ENCODE measurements around the gene GUCA2A. TPM values are rescaled to one million over a fixed set of nuclear protein-coding genes. Genes with fewer than 3 reads are reported as not detected.

GUCA2A gene
- total RNA-seq, 2 donors from 2014 or later, result 195 to 959 TPM

DNA sequence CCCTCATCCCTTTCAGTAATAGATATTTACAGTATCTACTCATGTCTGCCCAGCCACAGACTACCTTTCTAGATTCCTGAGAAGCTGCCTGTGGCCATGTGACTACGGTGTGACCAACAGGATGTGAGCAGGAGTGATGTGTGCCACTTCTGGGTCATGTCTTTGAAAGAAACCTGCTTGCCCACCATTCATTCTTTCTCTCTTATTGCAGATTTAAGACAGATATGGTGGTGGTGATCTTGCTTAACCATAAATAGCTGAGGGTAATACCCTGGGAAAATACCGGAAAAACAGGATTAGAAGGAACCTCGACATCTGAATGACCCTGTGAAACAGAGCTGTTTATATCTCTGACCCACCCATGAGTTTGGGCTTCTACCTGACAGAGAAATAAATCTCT is 41.6 kb upstream of the GUCA2A start:
- intact Hi-C loops (cut with DNase I), result no loop called here
- H3K4me1 ChIP-seq, result peaks cover 4% of the 10 kb centered on the region
- TF ChIP-seq, protein P1, sequence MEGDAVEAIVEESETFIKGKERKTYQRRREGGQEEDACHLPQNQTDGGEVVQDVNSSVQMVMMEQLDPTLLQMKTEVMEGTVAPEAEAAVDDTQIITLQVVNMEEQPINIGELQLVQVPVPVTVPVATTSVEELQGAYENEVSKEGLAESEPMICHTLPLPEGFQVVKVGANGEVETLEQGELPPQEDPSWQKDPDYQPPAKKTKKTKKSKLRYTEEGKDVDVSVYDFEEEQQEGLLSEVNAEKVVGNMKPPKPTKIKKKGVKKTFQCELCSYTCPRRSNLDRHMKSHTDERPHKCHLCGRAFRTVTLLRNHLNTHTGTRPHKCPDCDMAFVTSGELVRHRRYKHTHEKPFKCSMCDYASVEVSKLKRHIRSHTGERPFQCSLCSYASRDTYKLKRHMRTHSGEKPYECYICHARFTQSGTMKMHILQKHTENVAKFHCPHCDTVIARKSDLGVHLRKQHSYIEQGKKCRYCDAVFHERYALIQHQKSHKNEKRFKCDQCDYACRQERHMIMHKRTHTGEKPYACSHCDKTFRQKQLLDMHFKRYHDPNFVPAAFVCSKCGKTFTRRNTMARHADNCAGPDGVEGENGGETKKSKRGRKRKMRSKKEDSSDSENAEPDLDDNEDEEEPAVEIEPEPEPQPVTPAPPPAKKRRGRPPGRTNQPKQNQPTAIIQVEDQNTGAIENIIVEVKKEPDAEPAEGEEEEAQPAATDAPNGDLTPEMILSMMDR (IDR thresholded peaks at IDR 0.05), result no peak
- no peak overlapping the region for H3K4me3 ChIP-seq
- no peak overlapping the region for H3K27ac ChIP-seq
- DNase-seq, result no peak
- no peak overlapping the region for H3K9ac ChIP-seq (ENCODE audit: low read depth in 2 of 2, low read length in 2 of 2)
- no peaks in the 10 kb centered on the region for H3K27me3 ChIP-seq
- H3K9me3 ChIP-seq, result no peaks in the 10 kb centered on the region
- no peaks in the 10 kb centered on the region for H3K36me3 ChIP-seq

DNA sequence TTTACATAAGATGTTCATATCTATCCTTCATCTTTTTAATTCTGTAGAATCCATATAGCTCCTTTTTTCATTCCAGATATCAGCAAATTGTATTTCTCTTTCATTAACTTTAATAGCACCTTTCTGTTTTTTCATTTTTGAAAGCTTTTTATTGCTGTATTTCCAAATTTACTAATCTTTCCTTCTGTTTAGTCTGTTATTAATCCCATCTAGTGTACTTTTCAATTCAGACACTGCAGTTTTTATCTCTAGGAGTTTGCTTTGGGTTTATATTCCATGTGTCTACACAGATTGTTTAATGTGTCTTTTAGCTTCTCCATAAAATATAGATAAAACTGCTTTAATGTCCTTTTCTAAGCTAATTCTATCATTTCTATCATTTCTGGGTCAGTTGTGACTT is 37.4 kb upstream of the GUCA2A start:
- intact Hi-C loops (cut with DNase I), result no loop called here
- DNase-seq, result no peak
- no peaks in the 10 kb centered on the region for H3K36me3 ChIP-seq
- H3K9me3 ChIP-seq, result no peaks in the 10 kb centered on the region
- TF ChIP-seq, protein P1 (IDR thresholded peaks at IDR 0.05), result no peak
- no peaks in the 10 kb centered on the region for H3K27me3 ChIP-seq
- no peak overlapping the region for H3K4me3 ChIP-seq
- H3K27ac ChIP-seq, result no peak overlapping the region
- no peak overlapping the region for H3K9ac ChIP-seq (ENCODE audit: low read depth in 2 of 2, low read length in 2 of 2)
- no peaks in the 10 kb centered on the region for H3K4me1 ChIP-seq

DNA sequence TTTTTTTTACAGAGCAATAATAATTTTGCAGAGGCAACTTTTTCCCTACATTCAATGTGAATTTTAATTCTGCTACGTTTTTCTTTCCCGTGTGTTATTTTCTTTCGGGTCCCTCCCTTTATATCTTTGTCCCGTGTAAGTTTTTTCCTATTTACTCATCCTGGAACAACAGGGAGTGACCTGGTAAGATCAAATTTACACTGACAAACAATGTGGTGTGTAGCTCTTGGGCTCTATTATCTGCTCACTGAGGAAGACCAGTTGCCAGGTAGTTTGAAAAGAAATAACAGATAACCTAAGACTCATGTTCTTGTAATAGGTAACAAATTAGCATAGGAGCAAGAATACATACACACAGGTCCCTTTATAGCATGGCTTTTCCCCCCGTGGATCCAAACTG is 33.7 kb upstream of the GUCA2A start:
- DNase-seq, result no peak
- Histone ChIP-seq H3K4me3 (no peak overlapping the region), H3K36me3 (no peaks in the 10 kb centered on the region), H3K27ac (no peak overlapping the region), H3K4me1 (no peaks in the 10 kb centered on the region), H3K9me3 (no peaks in the 10 kb centered on the region), H3K27me3 (no peaks in the 10 kb centered on the region), H3K9ac (ENCODE audit: low read depth in 2 of 2, low read length in 2 of 2) (no peak overlapping the region)
- TF ChIP-seq, protein P1 (IDR thresholded peaks at IDR 0.05), result no peak
- intact Hi-C loops (cut with DNase I), result no loop called here

DNA sequence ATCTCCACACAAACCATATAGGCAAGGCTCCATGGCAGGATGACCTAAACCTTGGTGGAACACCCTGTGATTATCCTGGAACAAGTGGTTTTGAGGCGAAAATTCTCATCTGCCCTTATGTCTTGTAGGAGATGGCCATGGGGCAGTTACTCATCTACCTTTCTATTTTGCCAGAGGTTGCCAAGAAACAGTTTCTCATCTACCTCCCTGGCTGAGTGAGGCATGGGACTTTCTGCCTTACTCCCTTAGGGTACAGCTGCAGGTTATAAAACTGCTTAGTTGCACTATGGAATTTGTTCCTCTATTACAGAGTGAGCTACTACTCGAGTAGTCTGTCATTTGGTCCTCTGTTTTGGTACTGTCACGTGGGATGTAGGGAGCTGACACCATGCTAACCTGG is 31.3 kb upstream of the GUCA2A start:
- no peaks in the 10 kb centered on the region for H3K36me3 ChIP-seq
- no peaks in the 10 kb centered on the region for H3K4me1 ChIP-seq
- H3K27ac ChIP-seq, result no peak overlapping the region
- H3K27me3 ChIP-seq, result no peaks in the 10 kb centered on the region
- TF ChIP-seq, protein P1 (IDR thresholded peaks at IDR 0.05), result no peak
- no peak for DNase-seq
- H3K9ac ChIP-seq (ENCODE audit: low read depth in 2 of 2, low read length in 2 of 2), result no peak overlapping the region
- no peak overlapping the region for H3K4me3 ChIP-seq
- no peaks in the 10 kb centered on the region for H3K9me3 ChIP-seq
- intact Hi-C loops (cut with DNase I), result no loop called here

DNA sequence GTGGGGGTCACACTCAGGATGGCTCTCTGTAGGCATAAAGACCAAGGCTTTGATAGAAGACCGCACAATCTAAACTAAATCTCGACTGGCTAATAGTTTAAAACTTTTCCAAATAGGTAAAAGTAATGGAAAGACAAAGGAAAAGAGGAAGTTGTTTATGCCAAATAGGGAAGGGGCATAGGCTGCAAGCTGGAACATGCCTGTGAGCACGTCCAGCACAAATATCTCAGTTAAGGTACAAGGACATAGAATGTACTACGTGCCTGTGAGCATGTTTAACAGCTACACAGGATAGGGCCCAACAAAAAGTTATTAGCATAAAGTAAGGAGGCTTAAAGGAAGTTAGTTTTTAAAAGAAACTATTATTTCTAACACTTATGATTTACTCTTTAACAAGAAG is 27.6 kb upstream of the GUCA2A start:
- H3K27ac ChIP-seq, result no peak overlapping the region
- no peak overlapping the region for H3K4me3 ChIP-seq
- DNase-seq, result no peak
- TF ChIP-seq, protein P1 (IDR thresholded peaks at IDR 0.05), result no peak
- no peaks in the 10 kb centered on the region for H3K4me1 ChIP-seq
- no peaks in the 10 kb centered on the region for H3K36me3 ChIP-seq
- H3K27me3 ChIP-seq, result no peaks in the 10 kb centered on the region
- no peak overlapping the region for H3K9ac ChIP-seq (ENCODE audit: low read depth in 2 of 2, low read length in 2 of 2)
- no peaks in the 10 kb centered on the region for H3K9me3 ChIP-seq
- intact Hi-C loops (cut with DNase I), result no loop called here

DNA sequence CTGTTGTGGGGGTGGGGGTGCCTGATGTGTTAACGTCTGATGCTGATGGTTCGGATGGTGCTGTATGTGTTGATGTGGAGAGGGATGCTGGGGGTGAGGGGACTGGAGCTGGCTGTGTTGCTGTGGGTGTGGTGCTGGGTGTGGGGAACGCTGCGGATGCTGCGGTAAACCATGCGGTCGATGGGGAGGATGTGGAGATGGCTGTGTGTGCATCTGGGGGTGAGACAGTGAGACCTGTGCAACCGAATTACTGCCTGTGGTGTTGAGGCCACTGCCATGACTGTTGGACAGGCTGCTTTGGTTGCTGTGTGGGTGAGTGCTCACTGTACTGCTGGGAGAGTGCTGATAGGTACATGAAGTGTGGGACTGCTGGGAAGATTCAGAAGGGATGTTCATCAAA is 26.8 kb upstream of the GUCA2A start:
- no peak overlapping the region for H3K4me3 ChIP-seq
- H3K9me3 ChIP-seq, result no peaks in the 10 kb centered on the region
- TF ChIP-seq, protein P1 (IDR thresholded peaks at IDR 0.05), result no peak
- no peak for DNase-seq
- intact Hi-C loops (cut with DNase I), result no loop called here
- H3K27ac ChIP-seq, result no peak overlapping the region
- no peaks in the 10 kb centered on the region for H3K27me3 ChIP-seq
- H3K4me1 ChIP-seq, result no peaks in the 10 kb centered on the region
- no peak overlapping the region for H3K9ac ChIP-seq (ENCODE audit: low read depth in 2 of 2, low read length in 2 of 2)
- no peaks in the 10 kb centered on the region for H3K36me3 ChIP-seq
